Brain microvascular endothelial cell (primary cell): Measurements from ENCODE around the gene IZUMO4.
"Not testable (repeated sequence)": the region's sequence is repeated elsewhere in the genome, so short reads cannot be mapped to it uniquely, and the experiment has no call there.

ENCODE experiments used
- DNase-seq: peaks from one replicate; pipeline ENCODE4 v3.0.0-alpha.2; 2020
- H3K27ac ChIP-seq: fragments of 250-450 bp; sonication (Bioruptor Pico); 2 replicates; pipeline ENCODE4 v1.5.1; 2020; ENCODE audit warnings: mild to moderate bottlenecking, moderate library complexity
- H3K27me3 ChIP-seq: fragments of 250-450 bp; sonication (Bioruptor Pico); replicated peaks from 2 replicates; pipeline ENCODE4 v1.5.1; 2020; ENCODE audit warnings: mild to moderate bottlenecking
- H3K36me3 ChIP-seq: fragments of 250-450 bp; sonication (Bioruptor Pico); replicated peaks from 2 replicates; pipeline ENCODE4 v1.5.1; 2020; ENCODE audit warnings: mild to moderate bottlenecking
- H3K4me3 ChIP-seq: 2 replicates; pipeline ENCODE4 v1.5.1; 2011; ENCODE audit warnings: low read depth, mild to moderate bottlenecking, control low read depth, low read length, moderate library complexity
- in situ Hi-C: cut with HindIII; loops from 2 replicates; pipeline ENCODE4 v1.10.0; 2017; ENCODE audit warnings: low sequenced_read_pairs, low pct_ligation_motif_present
- TF ChIP-seq, protein P1 (sequence below): IDR thresholded peaks from 2 replicates; pipeline ENCODE4 v1.5.1; 2011; ENCODE audit warnings: low read depth, mild to moderate bottlenecking, moderate library complexity, low read length, control low read depth, inconsistent platforms; ENCODE audit errors: missing control alignments

Gene IZUMO4

DNA sequence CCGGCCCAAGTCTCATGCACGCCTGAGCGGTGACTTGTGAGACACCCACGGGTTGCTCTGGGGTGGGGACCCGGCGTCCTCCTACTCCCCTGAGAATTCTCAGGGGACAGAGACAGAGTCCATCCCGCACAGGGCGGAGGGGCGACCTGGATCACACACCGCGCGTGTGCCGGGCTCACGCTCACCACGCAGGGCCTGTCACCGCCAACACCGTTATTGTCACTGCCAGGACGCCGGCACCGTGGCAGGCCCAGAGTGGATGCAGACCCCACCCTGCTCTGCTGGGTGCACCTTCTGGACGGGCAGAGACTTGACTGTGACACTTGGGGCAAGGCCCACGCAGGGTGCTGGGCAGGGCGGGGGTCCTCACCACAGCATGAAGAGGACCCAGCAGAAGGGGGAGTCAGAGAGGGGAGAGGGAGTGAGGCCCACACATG is 16.8 kb upstream of the IZUMO4 start:
- no peaks in the 10 kb centered on the region for H3K27me3 ChIP-seq
- in situ Hi-C loops: no loop called here
- H3K36me3 ChIP-seq: peaks cover 53% of the 10 kb centered on the region
- DNase-seq: no peak
- TF ChIP-seq, protein P1, sequence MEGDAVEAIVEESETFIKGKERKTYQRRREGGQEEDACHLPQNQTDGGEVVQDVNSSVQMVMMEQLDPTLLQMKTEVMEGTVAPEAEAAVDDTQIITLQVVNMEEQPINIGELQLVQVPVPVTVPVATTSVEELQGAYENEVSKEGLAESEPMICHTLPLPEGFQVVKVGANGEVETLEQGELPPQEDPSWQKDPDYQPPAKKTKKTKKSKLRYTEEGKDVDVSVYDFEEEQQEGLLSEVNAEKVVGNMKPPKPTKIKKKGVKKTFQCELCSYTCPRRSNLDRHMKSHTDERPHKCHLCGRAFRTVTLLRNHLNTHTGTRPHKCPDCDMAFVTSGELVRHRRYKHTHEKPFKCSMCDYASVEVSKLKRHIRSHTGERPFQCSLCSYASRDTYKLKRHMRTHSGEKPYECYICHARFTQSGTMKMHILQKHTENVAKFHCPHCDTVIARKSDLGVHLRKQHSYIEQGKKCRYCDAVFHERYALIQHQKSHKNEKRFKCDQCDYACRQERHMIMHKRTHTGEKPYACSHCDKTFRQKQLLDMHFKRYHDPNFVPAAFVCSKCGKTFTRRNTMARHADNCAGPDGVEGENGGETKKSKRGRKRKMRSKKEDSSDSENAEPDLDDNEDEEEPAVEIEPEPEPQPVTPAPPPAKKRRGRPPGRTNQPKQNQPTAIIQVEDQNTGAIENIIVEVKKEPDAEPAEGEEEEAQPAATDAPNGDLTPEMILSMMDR: no peak
- no peak overlapping the region for H3K27ac ChIP-seq
- H3K4me3 ChIP-seq: no peak overlapping the region

DNA sequence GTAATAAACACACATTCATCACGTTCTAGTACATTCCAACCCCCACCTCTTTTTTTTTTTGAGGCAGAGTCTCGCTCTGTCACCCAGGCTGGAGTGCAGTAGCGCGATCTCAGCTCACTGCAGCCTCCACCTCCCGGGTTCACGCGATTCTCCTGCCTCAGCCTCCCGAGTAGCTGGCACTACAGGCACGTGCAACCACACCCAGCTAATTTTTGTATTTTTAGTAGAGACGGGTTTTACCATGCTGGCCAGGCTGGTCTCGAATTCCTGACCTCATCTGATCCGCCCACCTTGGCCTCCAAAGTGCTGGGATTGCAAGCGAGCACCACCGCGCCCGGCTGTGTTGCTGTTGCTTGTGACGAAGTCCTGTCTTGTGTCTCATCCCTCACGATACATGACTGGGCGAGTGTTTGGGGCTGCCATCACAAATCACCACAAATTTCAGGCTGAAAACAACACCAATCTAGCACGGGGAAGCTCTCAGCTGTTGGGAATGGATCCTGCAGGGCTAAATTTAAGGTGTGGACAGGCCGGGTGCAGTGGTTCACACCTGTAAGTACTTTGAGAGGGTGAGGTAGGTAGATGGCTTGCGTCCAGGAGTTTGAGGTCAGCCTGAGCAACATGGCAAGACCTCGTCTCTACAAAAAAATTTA is 16.3 kb upstream of the IZUMO4 start:
- Histone ChIP-seq H3K36me3 (peaks cover 48% of the 10 kb centered on the region), H3K27me3 (no peaks in the 10 kb centered on the region), H3K4me3 (no peak overlapping the region), H3K27ac (no peak overlapping the region)
- in situ Hi-C loops: no loop called here
- DNase-seq: no peak
- TF ChIP-seq, protein P1: no peak

DNA sequence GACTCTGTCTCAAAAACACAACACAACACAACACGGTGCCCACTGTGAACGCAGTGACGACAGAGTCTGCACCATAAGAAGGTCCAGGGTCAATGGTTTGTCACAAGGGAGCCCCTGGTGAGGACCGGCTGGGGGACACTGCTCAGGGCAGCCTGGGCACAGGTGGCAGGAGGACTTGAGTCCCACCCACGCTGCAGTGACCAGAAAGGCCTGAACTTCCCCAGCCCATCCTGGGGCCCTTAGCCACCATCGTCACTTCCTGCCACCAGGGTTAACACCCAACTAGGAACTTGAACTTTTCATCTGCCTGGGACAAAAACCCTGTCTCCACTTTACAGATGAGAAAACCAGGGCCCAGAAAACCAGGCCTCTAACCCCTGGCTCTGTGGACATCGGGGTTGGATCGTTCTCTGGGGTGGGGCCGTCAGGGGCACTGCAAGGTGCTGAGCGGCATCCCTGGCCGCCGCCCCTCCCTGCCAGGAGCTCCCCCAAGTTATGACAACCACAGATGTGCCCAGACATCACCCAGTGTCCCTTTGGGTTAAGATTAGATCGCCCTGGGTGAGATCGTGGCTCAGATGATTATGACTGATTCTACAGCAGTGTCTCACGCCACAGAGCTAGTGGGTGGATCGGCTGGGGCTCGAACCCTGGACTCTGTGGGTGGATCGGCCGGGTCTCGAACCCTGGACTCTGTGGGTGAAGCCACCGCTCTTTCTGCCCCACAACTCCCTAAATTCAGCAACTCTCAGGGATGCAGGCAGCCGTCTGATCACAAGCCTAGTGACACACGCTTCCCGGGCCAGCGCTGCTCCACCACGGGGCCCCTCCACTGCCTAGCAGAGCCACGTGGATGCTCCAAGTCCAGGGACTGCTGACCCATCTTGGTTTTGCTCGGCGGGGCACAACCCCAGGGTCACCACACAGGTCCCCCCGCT is 14.6 kb upstream of the IZUMO4 start:
- TF ChIP-seq, protein P1: no peak
- in situ Hi-C loops: no loop called here
- Histone ChIP-seq H3K27ac (no peak overlapping the region), H3K36me3 (peaks cover 35% of the 10 kb centered on the region), H3K4me3 (no peak overlapping the region), H3K27me3 (no peaks in the 10 kb centered on the region)
- no peak for DNase-seq

DNA sequence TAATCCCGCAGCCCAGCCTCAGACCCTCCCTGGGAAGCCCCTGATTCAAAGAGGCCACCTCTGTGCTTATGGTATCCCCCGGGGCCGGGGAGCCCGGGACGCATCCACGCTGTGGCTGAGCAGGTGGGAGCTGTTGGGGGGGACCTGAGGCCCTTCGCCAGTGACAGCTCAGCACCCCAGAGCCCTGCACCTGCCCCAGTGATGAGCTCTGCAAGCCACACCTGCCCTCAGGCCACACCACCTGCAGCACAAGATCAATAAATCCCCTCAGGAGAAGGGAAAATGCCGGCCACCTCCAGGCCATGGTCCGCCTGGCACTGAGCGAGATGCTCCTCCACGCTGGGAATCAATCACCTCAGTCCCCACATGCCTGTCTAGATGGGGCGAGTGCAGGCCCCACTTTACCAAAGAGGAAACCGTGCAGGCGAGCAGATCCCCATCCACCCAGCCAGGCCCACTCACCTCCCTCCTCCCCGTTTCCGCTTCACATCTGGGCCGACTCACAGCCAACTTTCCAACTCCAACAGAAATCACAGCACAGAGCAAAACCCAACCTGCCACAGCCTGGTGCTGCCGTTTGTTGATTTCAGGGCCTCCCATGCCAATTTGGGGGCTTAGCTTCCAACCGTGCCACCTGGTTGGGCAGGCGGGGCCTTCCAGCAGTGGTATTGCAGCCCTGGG is 13.4 kb upstream of the IZUMO4 start:
- Histone ChIP-seq H3K36me3 (peaks cover 24% of the 10 kb centered on the region), H3K27me3 (no peaks in the 10 kb centered on the region), H3K4me3 (no peak overlapping the region), H3K27ac (no peak overlapping the region)
- in situ Hi-C loops: no loop called here
- DNase-seq: no peak
- TF ChIP-seq, protein P1: no peak

DNA sequence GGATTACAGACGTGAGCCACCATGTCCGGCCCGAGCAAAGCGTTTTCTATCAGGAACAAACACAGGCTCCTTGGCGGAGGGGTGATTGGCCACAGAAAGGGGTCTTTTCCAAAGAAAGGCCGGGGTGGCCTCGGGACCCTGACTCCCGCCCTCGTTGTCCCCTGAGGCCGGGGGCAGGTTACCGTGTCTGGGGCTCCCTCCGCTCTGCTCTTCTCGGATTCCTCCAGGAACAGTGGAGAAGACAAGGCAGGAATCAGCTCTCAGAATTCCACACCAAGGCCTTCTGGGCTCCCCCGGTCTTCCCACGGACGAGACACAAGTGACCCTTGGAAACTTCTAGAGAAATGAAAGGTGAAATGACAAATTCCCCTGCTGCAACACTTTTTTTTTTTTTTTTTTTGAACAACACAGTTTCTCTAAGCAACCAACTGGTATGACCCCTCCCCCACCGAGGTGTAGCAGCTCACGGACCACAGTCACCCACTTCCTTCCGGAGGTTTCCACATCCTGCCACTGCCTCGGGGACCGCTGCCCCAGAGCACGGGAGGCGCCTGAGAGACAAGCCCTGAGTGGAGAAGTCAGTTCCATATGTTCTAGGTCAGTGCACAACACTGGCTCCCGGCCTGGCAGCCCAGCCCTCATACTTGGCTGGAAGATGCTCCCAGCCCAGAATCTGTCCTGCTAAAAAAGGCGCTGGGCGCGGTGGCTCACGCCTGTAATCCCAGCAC is 11.6 kb upstream of the IZUMO4 start:
- peaks cover 12% of the 10 kb centered on the region for H3K36me3 ChIP-seq
- H3K4me3 ChIP-seq: no peak overlapping the region
- H3K27me3 ChIP-seq: no peaks in the 10 kb centered on the region
- TF ChIP-seq, protein P1: no peak
- H3K27ac ChIP-seq: no peak overlapping the region
- DNase-seq: no peak
- in situ Hi-C loops: no loop called here

DNA sequence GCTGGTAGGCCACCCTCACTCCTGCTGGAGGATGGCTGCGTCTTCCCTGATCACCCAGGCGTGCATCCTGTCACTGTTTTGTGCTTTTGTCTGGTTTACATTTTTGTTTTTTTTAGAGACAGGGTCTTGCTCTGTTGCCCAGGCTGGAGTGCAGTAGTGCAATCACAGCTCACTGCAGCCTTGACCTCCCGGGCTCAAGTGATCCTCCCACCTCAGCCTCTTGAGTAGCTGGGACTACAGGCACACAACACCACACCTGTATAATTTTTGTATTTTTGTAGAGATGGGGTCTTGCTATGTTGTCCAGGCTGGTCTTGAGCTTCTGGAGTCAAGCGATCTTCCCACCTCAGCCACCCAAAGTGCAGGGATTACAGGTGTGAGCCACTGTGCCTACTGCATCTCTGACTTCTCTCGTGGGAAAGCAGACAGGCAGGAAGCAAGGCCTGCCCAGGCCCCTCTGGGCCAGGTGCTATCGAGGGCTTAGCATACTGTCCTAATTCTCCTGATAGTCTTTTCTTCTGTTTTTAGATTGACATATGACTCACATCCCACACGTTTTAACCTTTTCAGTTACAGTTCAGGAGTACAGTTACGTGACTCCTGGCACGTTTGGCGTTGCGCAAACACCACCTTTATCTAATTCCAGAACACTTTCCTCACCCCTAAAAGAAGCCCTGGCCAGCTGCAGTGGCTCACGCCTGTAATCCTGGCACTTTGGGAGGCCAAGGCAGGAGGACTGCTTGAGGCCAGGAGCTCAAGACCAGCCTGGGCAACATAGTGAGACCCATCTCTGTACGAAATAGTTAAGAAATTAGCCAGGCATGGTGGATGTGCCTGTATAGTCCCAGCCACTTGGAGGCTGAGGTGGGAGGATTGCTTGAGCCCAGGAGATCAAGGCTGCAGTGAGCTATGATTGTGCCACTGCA is 9.8 kb upstream of the IZUMO4 start:
- H3K27ac ChIP-seq, H3K4me3 ChIP-seq, H3K36me3 ChIP-seq, in situ Hi-C loops, DNase-seq, H3K27me3 ChIP-seq: not testable (repeated sequence)
